ENCODE data around the gene PTGES2. TPM values are rescaled to one million over a fixed set of nuclear protein-coding genes. Genes with fewer than 3 reads are reported as not detected.

PTGES2 gene
- total and polyA plus RNA-seq, 2 of the 13 experiments (the other 11 are each of a cell fraction or from before 2014, with no cell fraction given) = 63.7 to 79.8 TPM

GRCh38 chr9:128127990-128128835, 684 bp upstream of the PTGES2 start (continued):
- TF ChIP-seq SSRP1 (CRISPR knock-in tag; IDR thresholded peaks at IDR 0.05) (no peak), ZNF138 (CRISPR knock-in tag; IDR thresholded peaks at IDR 0.05; ENCODE audit: low read depth) (0 out of 2 replicates have a peak, but pooled peaks have one; percentile 54), ZNF317 (CRISPR knock-in tag; IDR thresholded peaks at IDR 0.05) (no peak), ZNF224 (CRISPR knock-in tag; IDR thresholded peaks at IDR 0.05) (no peak), SMYD3 (CRISPR knock-in tag; IDR thresholded peaks at IDR 0.05) (no peak), SAFB2 (CRISPR knock-in tag; IDR thresholded peaks at IDR 0.05; ENCODE audit: borderline replicate concordance, low read depth) (no peak), NCOA1 (CRISPR knock-in tag; IDR thresholded peaks at IDR 0.05) (no peak), PCBP1 (IDR thresholded peaks at IDR 0.05; ENCODE audit: borderline replicate concordance, low read depth, low read length) (0 out of 2 replicates have a peak, but pooled peaks have one; percentile 32), ZNF563 (CRISPR knock-in tag; IDR thresholded peaks at IDR 0.05) (no peak), PAF1 (CRISPR knock-in tag; IDR thresholded peaks at IDR 0.05) (no peak), NCOR1 (IDR thresholded peaks at IDR 0.05; ENCODE audit: borderline replicate concordance, low read length) (peak; percentile 22; the same call in 1 of the 2 replicates), SMARCE1 (IDR thresholded peaks at IDR 0.05; ENCODE audit: borderline replicate concordance) (no peak), FOSL2 (CRISPR knock-in tag; IDR thresholded peaks at IDR 0.05) (no peak), TFDP1 (CRISPR knock-in tag; IDR thresholded peaks at IDR 0.05; ENCODE audit: borderline replicate concordance) (no peak), ZNF3 (CRISPR knock-in tag; IDR thresholded peaks at IDR 0.05) (no peak; the same call in 1 of the 2 replicates), ZUFSP (CRISPR knock-in tag; IDR thresholded peaks at IDR 0.05; ENCODE audit: borderline replicate concordance) (no peak), ETS1 (CRISPR knock-in tag; IDR thresholded peaks at IDR 0.05) (no peak), FIP1L1 (IDR thresholded peaks at IDR 0.05; ENCODE audit: borderline replicate concordance, insufficient read depth, low read depth, low read length) (no peak), ZSCAN21 (CRISPR knock-in tag; IDR thresholded peaks at IDR 0.05; ENCODE audit: borderline replicate concordance) (peak; percentile 28; the same call in 1 of the 2 replicates), MAFK (conservative IDR thresholded peaks at IDR 0.05 in 1 of 2, IDR thresholded peaks at IDR 0.05 in 1 of 2; ENCODE audit: low read length in 2 of 2) (no peak), ZFP36L1 (CRISPR knock-in tag; IDR thresholded peaks at IDR 0.05) (peak; percentile 72; the same call in 1 of the 2 replicates), MXD3 (CRISPR knock-in tag; IDR thresholded peaks at IDR 0.05) (peak; percentile 30; the same call in 1 of the 2 replicates), ZNF83 (CRISPR knock-in tag; IDR thresholded peaks at IDR 0.05; ENCODE audit: borderline replicate concordance) (no peak), ATF3 (CRISPR knock-in tag; IDR thresholded peaks at IDR 0.05) (no peak)
